DMS 273 (cell line): ENCODE data around the gene CHRNB1.
"Not testable (repeated sequence)": the region's sequence is repeated elsewhere in the genome, so short reads cannot be mapped to it uniquely, and the experiment has no call there.

ENCODE experiments used
- DNase-seq: peaks from one replicate; lab custom pipeline; 2025; ENCODE audit not compliant: unreplicated experiment; lab: John Stamatoyannopoulos, UW

CHRNB1 gene

GRCh38 chr17:7482742-7483088, 37.9 kb downstream of the CHRNB1 start:
- DNase-seq, result not testable (repeated sequence)

DNA sequence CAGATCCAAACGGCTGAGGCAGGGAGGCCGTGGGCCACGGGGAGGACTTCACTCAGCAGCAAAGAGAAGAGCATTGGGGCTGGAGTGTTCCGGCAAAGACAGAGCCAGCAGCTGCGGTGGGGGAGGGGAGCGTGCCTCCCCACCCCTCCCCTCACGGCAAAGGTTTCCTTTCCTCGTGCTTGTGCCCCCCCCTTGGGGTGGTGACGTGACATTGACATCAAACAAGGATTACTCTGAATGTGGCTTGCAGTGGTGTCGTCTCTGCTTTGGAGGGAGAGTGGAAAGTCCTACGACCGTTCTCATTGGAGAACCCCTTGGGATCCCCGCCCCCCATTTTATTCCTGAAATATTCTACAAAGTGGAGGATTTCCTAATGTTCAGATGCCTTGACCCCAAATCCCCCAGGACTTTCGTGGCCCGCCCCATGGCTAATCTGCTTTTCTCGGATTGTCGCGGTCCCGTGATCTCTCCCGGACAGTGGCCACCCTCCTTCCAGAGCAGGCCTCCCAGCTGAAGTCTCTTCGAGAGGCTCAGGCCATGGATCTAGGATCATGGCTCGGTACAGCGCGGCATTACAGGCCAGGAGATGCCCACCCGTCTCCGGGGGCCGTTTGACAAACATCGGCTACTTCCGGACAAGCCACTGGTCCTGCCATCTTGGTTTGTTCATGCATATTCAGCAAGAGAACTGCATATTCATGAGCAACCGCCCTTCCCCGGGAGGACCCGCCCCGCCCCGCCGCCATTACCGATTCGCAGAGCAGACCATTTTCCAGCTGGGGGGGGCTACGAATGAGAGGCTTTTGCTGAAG, 38.6 kb downstream of the CHRNB1 start:
- peak; percentile 92 for DNase-seq

- peak; percentile 96 for DNase-seq
Measured at GRCh38 chr17:7484067-7484918, 39.4 kb downstream of the CHRNB1 start, which contains the start of gene POLR2A. Gene POLR2A (plus strand): TSS chr17:7484366.

DNA sequence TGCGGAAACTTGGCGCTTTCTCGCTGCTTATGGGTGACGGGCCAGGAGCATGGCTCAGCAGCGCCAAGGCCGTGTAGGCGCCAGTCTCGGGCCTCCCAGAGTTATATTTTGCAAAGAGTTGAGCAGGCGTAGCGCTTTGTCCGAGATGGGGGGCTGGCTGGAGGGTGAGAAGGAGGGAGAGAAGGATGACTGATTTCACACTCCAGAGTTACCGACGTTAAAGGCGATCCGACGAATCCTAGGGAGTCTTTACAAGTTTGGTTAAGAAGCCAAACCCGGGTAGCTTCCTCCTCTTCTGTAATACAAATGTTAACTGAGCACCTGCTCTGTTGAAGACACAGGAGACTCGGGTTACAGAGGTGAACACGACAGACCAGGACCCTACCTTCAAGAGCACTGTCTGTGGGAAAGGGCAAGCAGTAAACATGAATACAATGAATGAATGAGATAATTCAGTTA, 40.1 kb downstream of the CHRNB1 start:
- DNase-seq, result no peak

GRCh38 chr17:7486181-7486580, 41.3 kb downstream of the CHRNB1 start:
- DNase-seq, result no peak

- no peak for DNase-seq
Measured at GRCh38 chr17:7490144-7490543, 45.3 kb downstream of the CHRNB1 start.

DNA sequence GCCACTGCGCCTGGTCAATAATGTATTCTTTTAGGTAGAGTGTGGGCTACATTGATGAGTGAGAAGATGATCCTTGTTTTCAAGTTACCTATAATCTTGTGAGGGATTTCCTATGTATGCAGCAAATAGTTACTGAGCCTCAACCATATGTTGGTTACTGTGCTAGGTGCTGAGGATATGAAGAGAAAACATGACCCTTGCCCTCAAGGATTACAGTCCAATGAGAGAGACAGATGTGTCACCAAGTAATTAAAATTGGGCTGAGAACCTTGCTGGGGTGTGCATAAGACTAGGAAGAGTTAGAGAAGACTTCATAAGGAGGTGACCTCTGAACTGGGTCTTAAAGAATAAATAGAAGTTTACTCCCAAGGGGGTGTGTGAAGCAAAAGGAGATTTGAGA, 46.7 kb downstream of the CHRNB1 start:
- no peak for DNase-seq

DNA sequence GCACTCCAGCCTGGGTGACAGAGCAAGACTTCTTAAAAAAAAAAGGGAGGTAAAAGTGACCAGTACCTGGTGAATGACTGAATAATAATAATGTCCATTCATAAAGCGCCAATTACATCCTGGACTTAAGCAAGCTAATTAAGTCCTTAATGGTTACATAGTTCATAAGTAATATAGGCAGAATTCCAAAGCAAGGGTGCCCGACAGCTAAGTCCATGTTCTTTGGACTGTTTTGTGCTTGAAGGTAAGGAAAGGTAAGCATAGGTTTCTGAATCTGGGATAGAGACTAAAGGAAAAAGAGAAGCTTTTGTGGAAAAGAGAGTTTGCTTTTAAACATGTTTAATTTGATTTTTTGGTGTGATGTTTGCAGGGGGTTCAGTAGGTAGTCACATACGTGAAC, 49.1 kb downstream of the CHRNB1 start:
- no peak for DNase-seq

- no peak for DNase-seq
Measured at GRCh38 chr17:7495906-7496434, 51.1 kb downstream of the CHRNB1 start.

GRCh38 chr17:7496470-7497183, 51.8 kb downstream of the CHRNB1 start:
- no peak for DNase-seq

DNA sequence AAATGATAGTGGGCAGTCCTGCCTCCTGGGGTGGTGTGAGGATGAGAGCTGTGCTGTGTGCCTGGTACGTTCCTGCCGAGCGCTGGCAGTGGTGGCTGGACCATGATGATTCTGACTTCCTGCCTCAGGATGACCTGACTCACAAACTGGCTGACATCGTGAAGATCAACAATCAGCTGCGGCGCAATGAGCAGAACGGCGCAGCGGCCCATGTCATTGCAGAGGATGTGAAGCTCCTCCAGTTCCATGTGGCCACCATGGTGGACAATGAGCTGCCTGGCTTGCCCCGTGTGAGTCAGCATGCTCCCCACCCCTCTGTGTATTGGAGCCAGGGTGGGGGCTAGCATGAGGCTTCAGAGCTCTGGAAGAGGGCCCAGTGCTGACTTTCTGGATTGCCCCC, 52.4 kb downstream of the CHRNB1 start:
- DNase-seq, result no peak

- DNase-seq, result no peak
Measured at GRCh38 chr17:7497636-7498035, 52.8 kb downstream of the CHRNB1 start.

GRCh38 chr17:7499161-7499560, 54.3 kb downstream of the CHRNB1 start:
- no peak for DNase-seq

DNA sequence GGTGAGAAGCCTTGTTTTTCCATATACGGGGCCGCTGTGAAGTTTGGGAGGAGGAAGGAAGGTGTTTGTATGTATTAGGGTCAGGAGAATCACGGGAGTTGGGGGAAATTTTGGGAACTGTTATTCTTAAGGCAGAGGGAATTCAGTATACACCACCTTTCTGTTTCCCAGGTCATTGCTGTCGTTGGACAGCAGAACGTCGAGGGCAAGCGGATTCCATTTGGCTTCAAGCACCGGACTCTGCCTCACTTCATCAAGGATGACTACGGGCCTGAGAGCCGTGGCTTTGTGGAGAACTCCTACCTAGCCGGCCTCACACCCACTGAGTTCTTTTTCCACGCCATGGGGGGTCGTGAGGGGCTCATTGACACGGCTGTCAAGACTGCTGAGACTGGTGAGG, 56.9 kb downstream of the CHRNB1 start:
- no peak for DNase-seq

DNA sequence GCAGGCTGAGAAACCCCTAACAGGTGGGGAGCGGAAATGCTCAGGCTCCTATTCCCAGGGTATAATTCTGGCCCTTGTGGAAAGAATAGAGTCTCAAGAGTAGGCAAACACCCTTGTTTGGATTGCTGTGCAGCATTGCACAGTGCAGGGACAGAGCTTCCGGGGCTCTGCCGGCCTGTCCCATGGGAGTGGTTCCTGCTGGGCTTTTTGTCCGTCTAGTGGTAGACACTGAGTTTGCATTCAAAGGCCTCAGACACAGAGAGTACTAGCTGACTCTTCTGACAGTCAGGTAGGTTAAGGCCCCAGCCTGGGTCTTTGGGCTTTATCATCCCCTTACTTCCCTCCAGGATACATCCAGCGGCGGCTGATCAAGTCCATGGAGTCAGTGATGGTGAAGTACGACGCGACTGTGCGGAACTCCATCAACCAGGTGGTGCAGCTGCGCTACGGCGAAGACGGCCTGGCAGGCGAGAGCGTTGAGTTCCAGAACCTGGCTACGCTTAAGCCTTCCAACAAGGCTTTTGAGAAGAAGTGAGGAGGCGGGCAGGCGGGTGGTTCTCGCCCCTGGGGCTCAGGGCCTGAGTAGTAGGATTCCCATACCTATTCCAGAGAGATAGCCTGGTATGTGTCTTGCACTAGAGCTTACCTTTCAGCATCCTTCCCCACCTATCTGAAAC, 57.4 kb downstream of the CHRNB1 start:
- no peak for DNase-seq

- DNase-seq, result peak; percentile 28
Measured at GRCh38 chr17:7502987-7503386, 58.1 kb downstream of the CHRNB1 start.

GRCh38 chr17:7503521-7503920, 58.7 kb downstream of the CHRNB1 start:
- no peak for DNase-seq
